H7 (cell line): Measurements from ENCODE around the gene GAB2. TPM values are rescaled to one million over a fixed set of nuclear protein-coding genes. Genes with fewer than 3 reads are reported as not detected.
"Not testable (repeated sequence)": the region's sequence is repeated elsewhere in the genome, so short reads cannot be mapped to it uniquely, and the experiment has no call there.

Source experiments
- DNase-seq: peaks from one replicate; pipeline ENCODE4 v3.0.0; 2012
- H3K27me3 ChIP-seq: 2 replicates; pipeline ENCODE4 v1.6.0; 2011; ENCODE audit warnings: mild to moderate bottlenecking, low read length; ENCODE audit not compliant: control insufficient read depth, insufficient read depth
- H3K36me3 ChIP-seq: replicated peaks from 2 replicates; pipeline ENCODE4 v1.5.1; 2011; ENCODE audit warnings: low read length; ENCODE audit not compliant: control insufficient read depth, insufficient read depth
- H3K4me3 ChIP-seq: 2 replicates; pipeline ENCODE4 v1.5.1; 2011; ENCODE audit warnings: low read depth, mild to moderate bottlenecking, control low read depth, low read length, moderate library complexity; ENCODE audit not compliant: insufficient read depth
- total RNA-seq: library from RNA; depleted of rRNA; stranded (reverse); fragments of >200 nt; shearing (Covaris generic); gene quantifications from 2 replicates; pipeline ENCODE4 v1.2.3, GENCODE V29; 2014; rRNA removed

GAB2 gene
- total RNA-seq, 1 experiment from 2014 or later: 9.6 TPM

GRCh38 chr11:78177216-78177615 is 240.4 kb downstream of the GAB2 start:
- Histone ChIP-seq H3K36me3 (no peaks in the 10 kb centered on the region), H3K4me3 (no peak overlapping the region), H3K27me3 (no peaks in the 10 kb centered on the region)
- DNase-seq: no peak

- Histone ChIP-seq H3K4me3 (no peak overlapping the region), H3K36me3 (no peaks in the 10 kb centered on the region), H3K27me3 (no peaks in the 10 kb centered on the region)
- DNase-seq: no peak
These were observed 240.9 kb downstream of the GAB2 start for GRCh38 chr11:78176605-78177141.

GRCh38 chr11:78175862-78176261 is 241.8 kb downstream of the GAB2 start:
- not testable (repeated sequence) for H3K36me3 ChIP-seq, H3K27me3 ChIP-seq, DNase-seq, H3K4me3 ChIP-seq

GRCh38 chr11:78171951-78172350 is 245.7 kb downstream of the GAB2 start:
- no peak for DNase-seq
- Histone ChIP-seq H3K27me3 (no peaks in the 10 kb centered on the region), H3K36me3 (no peaks in the 10 kb centered on the region), H3K4me3 (no peak overlapping the region)

GRCh38 chr11:78170874-78171549 is 246.6 kb downstream of the GAB2 start:
- Histone ChIP-seq H3K36me3 (no peaks in the 10 kb centered on the region), H3K4me3 (no peak overlapping the region), H3K27me3 (no peaks in the 10 kb centered on the region)
- no peak for DNase-seq

- H3K27me3 ChIP-seq: no peaks in the 10 kb centered on the region
- no peaks in the 10 kb centered on the region for H3K36me3 ChIP-seq
- no peak for DNase-seq
- no peak overlapping the region for H3K4me3 ChIP-seq
These were observed 247.2 kb downstream of the GAB2 start for GRCh38 chr11:78170413-78170812.

GRCh38 chr11:78168539-78169477 is 248.8 kb downstream of the GAB2 start:
- Histone ChIP-seq H3K36me3 (no peaks in the 10 kb centered on the region), H3K4me3 (no peak overlapping the region), H3K27me3 (no peaks in the 10 kb centered on the region)
- no peak for DNase-seq

- H3K27me3 ChIP-seq: no peaks in the 10 kb centered on the region
- H3K4me3 ChIP-seq: no peak overlapping the region
- no peaks in the 10 kb centered on the region for H3K36me3 ChIP-seq
- no peak for DNase-seq
These were observed 250.7 kb downstream of the GAB2 start for GRCh38 chr11:78166855-78167469.

Other genes starting within 250 kb of the GAB2 start
- gene KCTD21, start 229.2 kb downstream of the GAB2 start, total RNA-seq: 2.8 and 3.2 TPM in 2 replicates
- gene USP35, start 228.9 kb downstream of the GAB2 start, total RNA-seq: 5.1 and 7.5 TPM in 2 replicates
- gene NARS2, start 157.0 kb upstream of the GAB2 start, total RNA-seq: 51.8 and 59.1 TPM in 2 replicates